Panc1 (cell line): ENCODE results near the gene HYCC2.

Experiments used
- POLR2AphosphoS5 ChIP-seq: IDR thresholded peaks from 2 replicates; pipeline ENCODE4 v1.6.1; 2012; ENCODE audit warnings: mild to moderate bottlenecking, low read depth, low read length, moderate library complexity
- REST ChIP-seq, 2 experiments: IDR thresholded peaks; 2 replicates each; pipeline ENCODE4 v1.6.1; 2011 to 2012; ENCODE audit warnings: low read depth in 2 of 2, control low read depth in 1 of 2, low read length in 1 of 2, mild to moderate bottlenecking in 1 of 2, moderate library complexity in 1 of 2; ENCODE audit not compliant: insufficient read depth in 1 of 2
- SIN3A ChIP-seq: IDR thresholded peaks from 2 replicates; pipeline ENCODE4 v1.6.1; 2012; ENCODE audit warnings: low read depth, mild to moderate bottlenecking, low read length, moderate library complexity, borderline replicate concordance; ENCODE audit not compliant: insufficient read depth
- TF ChIP-seq, protein P1 (sequence below): fragments of 450-650 bp; IDR thresholded peaks from 2 replicates; pipeline ENCODE4 v1.5.1; 2017; ENCODE audit warnings: mild to moderate bottlenecking

DNA sequence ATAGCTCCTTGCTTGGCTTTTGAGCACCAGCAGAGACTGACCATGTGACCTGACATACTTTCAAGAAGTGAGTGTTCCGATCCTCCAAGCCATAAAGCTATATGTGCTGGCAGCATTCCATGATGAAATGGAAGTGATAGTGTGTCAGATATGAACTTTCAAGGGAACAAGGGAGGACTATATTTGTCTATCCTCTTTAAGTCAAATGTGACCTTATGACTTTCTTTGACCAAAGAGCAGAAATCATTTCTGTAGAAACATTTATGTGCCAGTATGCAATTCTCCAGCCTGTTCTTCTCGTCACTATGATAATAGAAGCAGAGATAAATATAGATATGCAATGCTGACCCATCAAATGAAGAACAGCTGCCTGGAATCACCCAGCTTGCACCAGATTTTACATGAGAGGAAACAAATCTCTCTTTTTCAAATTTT lies 14.4 kb downstream of the HYCC2 start:
- TF ChIP-seq, protein P1, sequence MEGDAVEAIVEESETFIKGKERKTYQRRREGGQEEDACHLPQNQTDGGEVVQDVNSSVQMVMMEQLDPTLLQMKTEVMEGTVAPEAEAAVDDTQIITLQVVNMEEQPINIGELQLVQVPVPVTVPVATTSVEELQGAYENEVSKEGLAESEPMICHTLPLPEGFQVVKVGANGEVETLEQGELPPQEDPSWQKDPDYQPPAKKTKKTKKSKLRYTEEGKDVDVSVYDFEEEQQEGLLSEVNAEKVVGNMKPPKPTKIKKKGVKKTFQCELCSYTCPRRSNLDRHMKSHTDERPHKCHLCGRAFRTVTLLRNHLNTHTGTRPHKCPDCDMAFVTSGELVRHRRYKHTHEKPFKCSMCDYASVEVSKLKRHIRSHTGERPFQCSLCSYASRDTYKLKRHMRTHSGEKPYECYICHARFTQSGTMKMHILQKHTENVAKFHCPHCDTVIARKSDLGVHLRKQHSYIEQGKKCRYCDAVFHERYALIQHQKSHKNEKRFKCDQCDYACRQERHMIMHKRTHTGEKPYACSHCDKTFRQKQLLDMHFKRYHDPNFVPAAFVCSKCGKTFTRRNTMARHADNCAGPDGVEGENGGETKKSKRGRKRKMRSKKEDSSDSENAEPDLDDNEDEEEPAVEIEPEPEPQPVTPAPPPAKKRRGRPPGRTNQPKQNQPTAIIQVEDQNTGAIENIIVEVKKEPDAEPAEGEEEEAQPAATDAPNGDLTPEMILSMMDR, result no peak
- no peak for TF ChIP-seq POLR2AphosphoS5
- no peak for TF ChIP-seq REST (IDR thresholded peaks at IDR 0.05; ENCODE audit: insufficient read depth in 1 of 2, low read depth in 2 of 2, low read length in 1 of 2)
- no peak for TF ChIP-seq SIN3A
